ENCODE measurements around the gene SDR39U1.

- TF ChIP-seq CTCF (IDR thresholded peaks at IDR 0.05; ENCODE audit: low read depth, low read length) (no peak), EZH2phosphoT487 (IDR thresholded peaks at IDR 0.05; ENCODE audit: low read depth) (no peak)
Observed at GRCh38 chr14:24425704-24426103, 16.9 kb downstream of the SDR39U1 start.
